Measurements from ENCODE around the gene DNAH14.

- TF ChIP-seq CTCF (IDR thresholded peaks at IDR 0.05) (no peak), EZH2 (IDR thresholded peaks at IDR 0.05; ENCODE audit: borderline replicate concordance, insufficient read depth, low read depth, low read length, poor library complexity, severe bottlenecking) (no peak)
Observed at GRCh38 chr1:225412321-225412720, 482.8 kb downstream of the DNAH14 start.

Measured in B cell (primary cell).